ENCODE measurements around the gene MAPK8IP3. TPM values are rescaled to one million over a fixed set of nuclear protein-coding genes. Genes with fewer than 3 reads are reported as not detected.
A peak's percentile ranks its signal among the peaks of the same experiment; 100 is the strongest.

MAPK8IP3 gene
- total RNA-seq, 6 experiments from 2014 or later, result 34.3 to 39.9 (median 37.1) TPM

GRCh38 chr16:1768767-1769401, 62.9 kb downstream of the MAPK8IP3 start:
- no peak overlapping the region for H3K4me3 Mint-ChIP-seq
- DNase-seq, result no peak
- TF ChIP-seq CTCF (IDR thresholded peaks at IDR 0.05), result no peak
- no peak overlapping the region for H3K27ac Mint-ChIP-seq
- peaks cover 13% of the 10 kb centered on the region for H3K27me3 Mint-ChIP-seq (ENCODE audit: insufficient read depth)
- H3K36me3 Mint-ChIP-seq (ENCODE audit: low read depth), result peaks cover 11% of the 10 kb centered on the region
- H3K4me1 Mint-ChIP-seq (ENCODE audit: low read depth), result peaks cover 17% of the 10 kb centered on the region
- no peaks in the 10 kb centered on the region for H3K9me3 Mint-ChIP-seq

DNA sequence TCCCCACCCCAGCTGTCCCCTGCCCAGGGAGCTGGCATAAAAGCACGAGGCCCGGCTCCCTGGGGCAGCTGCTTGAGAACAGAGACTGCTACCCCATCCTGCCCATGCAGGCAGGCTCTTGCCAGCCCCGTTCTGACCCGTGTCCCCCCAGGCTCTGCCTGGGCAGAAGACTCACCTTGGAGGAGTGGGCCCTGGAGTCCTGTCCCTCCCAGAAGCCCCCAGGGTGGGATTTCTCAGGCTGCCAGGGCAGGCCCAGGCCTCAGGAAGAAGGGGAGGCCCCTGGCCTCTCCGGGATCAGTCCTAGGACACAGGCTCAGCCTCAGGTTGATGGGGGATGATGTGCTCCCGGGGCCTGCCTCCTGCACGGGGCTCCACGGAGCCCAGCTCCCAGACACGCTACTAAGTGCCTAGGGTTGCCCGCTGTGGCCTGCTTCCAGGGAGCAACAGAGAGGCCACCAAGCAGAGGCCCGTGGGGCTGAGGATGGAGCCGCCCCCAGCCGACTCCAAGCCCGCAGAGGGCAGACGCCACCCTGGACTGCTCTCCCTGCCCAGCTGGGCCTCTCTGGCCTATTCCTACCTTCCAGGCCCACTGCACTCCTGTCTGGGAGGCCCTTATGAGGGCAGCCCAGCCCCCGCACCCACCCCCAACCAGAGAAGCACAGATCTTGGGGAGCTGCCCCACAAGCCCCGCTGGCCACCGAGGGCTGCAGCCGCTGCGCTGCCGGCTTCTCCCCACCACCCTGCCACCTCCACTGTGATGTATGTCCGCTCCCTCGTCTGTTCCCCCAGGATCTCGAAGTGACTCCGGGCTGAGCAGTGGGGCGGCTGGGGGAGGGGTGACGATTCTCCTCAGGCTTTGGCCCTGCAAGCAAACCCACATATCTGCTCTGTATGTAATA, 63.7 kb downstream of the MAPK8IP3 start:
- H3K27ac Mint-ChIP-seq, result peak overlapping the region; percentile 69
- peaks cover 15% of the 10 kb centered on the region for H3K27me3 Mint-ChIP-seq (ENCODE audit: insufficient read depth)
- peaks cover 17% of the 10 kb centered on the region for H3K4me1 Mint-ChIP-seq (ENCODE audit: low read depth)
- DNase-seq, result no peak
- H3K36me3 Mint-ChIP-seq (ENCODE audit: low read depth), result peaks cover 11% of the 10 kb centered on the region
- no peak for TF ChIP-seq CTCF (IDR thresholded peaks at IDR 0.05)
- H3K4me3 Mint-ChIP-seq, result peak overlapping the region; percentile 86
- no peaks in the 10 kb centered on the region for H3K9me3 Mint-ChIP-seq

DNA sequence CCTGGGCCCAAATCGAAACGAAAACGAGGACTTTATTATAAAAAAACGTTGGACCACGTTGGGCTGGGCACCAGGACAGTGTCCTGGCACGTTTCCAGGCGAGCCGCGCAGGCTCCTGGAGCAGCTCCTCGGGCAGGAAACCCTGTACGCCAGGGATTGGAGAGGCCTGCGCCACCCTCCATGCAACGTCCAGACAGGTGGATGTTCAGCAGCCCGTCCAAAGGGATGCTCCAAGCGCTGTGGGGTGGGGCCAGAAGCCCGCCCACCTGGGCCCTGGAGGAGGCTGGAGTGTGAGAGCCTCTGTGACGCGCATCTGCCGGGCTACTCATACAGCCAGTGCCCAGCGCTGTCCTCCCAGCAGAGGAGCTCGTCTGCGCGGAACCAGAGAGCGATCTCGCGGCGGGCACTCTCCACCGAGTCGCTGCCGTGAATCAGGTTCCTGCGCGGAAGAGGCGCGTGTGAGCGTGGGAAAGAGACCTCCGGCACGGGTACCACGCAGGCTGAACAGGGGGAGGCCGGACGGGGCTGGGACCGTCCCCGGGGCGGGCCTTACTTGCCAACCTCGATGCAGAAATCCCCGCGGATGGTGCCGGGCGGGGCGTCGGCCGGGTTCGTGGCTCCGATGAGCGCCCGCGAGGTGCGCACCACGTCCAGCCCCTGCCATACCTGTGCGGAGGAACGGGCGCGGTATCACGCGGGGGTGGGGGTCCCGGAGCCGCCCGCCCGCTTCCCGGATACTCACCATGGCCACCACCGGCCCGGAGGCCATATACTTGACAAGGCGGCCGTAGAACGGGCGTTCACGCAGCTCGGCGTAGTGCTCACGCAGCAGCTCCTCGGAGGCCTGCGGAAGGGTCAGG, 64.6 kb downstream of the MAPK8IP3 start:
- Mint-ChIP-seq H3K4me1 (ENCODE audit: low read depth) (peaks cover 17% of the 10 kb centered on the region), H3K9me3 (no peaks in the 10 kb centered on the region), H3K36me3 (ENCODE audit: low read depth) (peaks cover 11% of the 10 kb centered on the region), H3K27ac (peak overlapping the region; percentile 69), H3K27me3 (ENCODE audit: insufficient read depth) (peaks cover 15% of the 10 kb centered on the region), H3K4me3 (peak overlapping the region; percentile 95)
- DNase-seq, result peak; percentile 40
- TF ChIP-seq CTCF (IDR thresholded peaks at IDR 0.05), result no peak

DNA sequence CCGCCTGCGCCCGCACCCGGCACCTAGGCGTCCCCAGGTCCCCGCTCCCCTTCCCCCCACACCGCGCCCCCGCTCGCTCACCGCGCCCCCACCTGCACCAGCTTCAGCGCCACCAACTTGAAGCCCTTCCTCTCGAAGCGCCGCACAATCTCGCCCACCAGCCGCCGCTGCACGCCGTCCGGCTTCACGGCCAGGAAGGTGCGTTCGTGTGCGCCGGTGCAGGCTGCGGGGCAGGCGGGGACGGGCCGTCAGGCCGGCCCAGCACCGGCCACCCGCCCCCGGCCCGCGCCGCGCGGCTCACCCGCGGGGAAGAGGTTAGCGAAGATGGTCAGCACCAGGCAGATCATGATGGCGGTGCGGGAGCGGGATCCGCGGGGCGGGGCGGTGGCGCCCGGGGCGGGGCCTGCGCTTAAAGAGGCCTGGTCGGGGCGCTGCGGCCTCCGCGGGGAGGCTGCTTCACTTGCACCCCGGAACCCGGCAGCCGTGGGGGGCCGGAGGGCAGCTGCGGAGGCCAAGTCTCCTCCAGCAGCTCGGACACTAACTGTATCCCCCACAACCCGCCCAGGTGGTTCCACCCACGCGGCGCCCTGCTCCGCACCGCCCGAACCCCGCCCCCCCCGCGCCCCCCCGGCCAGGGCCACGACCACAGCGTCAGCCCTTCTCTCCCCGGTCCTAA, 65.3 kb downstream of the MAPK8IP3 start, which contains the start of gene NME3:
TSS of gene NME3 (minus strand) at position 356 of the 676 bp plus-strand sequence. CDS start at position 347, 9 bp downstream.
- peak; percentile 47 for DNase-seq

More for the DNA sequence above, 65.3 kb downstream of the MAPK8IP3 start, which contains the start of gene NME3:
- H3K27ac Mint-ChIP-seq, result peak within 1 kb of the TSS; percentile 93
- H3K36me3 Mint-ChIP-seq (ENCODE audit: low read depth), result peaks cover 11% of the 10 kb centered on the region
- peak within 1 kb of the TSS; percentile 95 for H3K4me3 Mint-ChIP-seq
- no peaks in the 10 kb centered on the region for H3K9me3 Mint-ChIP-seq
- H3K4me1 Mint-ChIP-seq (ENCODE audit: low read depth), result peaks cover 17% of the 10 kb centered on the region
- H3K27me3 Mint-ChIP-seq (ENCODE audit: insufficient read depth), result peaks cover 15% of the 10 kb centered on the region
- no peak for TF ChIP-seq CTCF (IDR thresholded peaks at IDR 0.05)

Data from HFFc6 (cell line).